Right lobe of liver (tissue), 6 donors: ENCODE results near the gene L3MBTL3. TPM values are rescaled to one million over a fixed set of nuclear protein-coding genes. Genes with fewer than 3 reads are reported as not detected.

Source experiments
- ATAC-seq, 4 donors: fragments of 200-7000 bp; cut with Tn5 transposase; one replicate each; pipeline ENCODE4 v1.9.1; 2020; ENCODE audit warnings: mild to moderate bottlenecking in 4 of 4, moderate library complexity in 4 of 4
- DNase-seq, 3 donors: peaks; one replicate each; pipeline ENCODE4 v3.0.0-alpha.2; 2020
- H3K27ac ChIP-seq, 3 donors: fragments of 200-600 bp; one replicate each; pipeline ENCODE4 v1.8.0; 2022
- H3K27me3 ChIP-seq, 2 donors: fragments of 200-600 bp; one replicate each; pipeline ENCODE4 v1.8.0; 2022
- H3K36me3 ChIP-seq, 4 donors: fragments of 200-600 bp; sonication (generic) in 1 of 4; one replicate each; pipeline versions ENCODE4 v1.5.1 to v1.8.0; 2017 to 2022; ENCODE audit warnings: control low read depth in 1 of 4
- H3K4me1 ChIP-seq, 4 donors: fragments of 200-600 bp; sonication (generic) in 1 of 4; one replicate each; pipeline versions ENCODE4 v1.5.1 to v1.8.0; 2017 to 2022; ENCODE audit warnings: control low read depth in 1 of 4
- H3K4me3 ChIP-seq, 3 donors: fragments of 200-600 bp; one replicate each; pipeline ENCODE4 v1.8.0; 2022
- H3K9me3 ChIP-seq, 4 donors: fragments of 200-600 bp; sonication (generic) in 1 of 4; one replicate each; pipeline versions ENCODE4 v1.5.1 to v1.8.0; 2017 to 2022; ENCODE audit warnings: control low read depth in 1 of 4
- POLR2A ChIP-seq: fragments of 450-650 bp; IDR thresholded peaks from one replicate; pipeline ENCODE4 v1.6.1; 2017; ENCODE audit warnings: antibody characterized with exemption, mild to moderate bottlenecking
- WGBS: methylation state at CpG from one replicate; pipeline ENCODE4 v1.1.6; 2018; ENCODE audit warnings: low coverage, low lambda C conversion rate; ENCODE audit not compliant: insufficient coverage; ENCODE audit errors: missing lambda C conversion rate; 5-methylcytosine and 5-hydroxymethylcytosine counted together
- intact Hi-C, 2 donors: fragments of 100-400 bp; cut with DNase I; formaldehyde crosslinking; loops; one replicate each; pipeline versions ENCODE4 v1.11.2 to v1.14.1; 2022
- total RNA-seq, 6 experiments: library from RNA; depleted of rRNA in 2 of 6; stranded (reverse); fragments of >200 nt in 2 of 6; fragmentation: NEBNext Ultra II Directional in 3 of 6; extraction: Animal tissue kit (Norgen Biotek cat#: 25700) in 3 of 6; gene quantifications; one replicate each; pipeline versions ENCODE4 v1.1.0 to v1.2.4, GENCODE V29; 2016 to 2023
- TF ChIP-seq, protein P1 (sequence below), 4 donors: fragments of 200-600 bp in 3 of 4; fragments of 450-650 bp in 1 of 4; IDR thresholded peaks; one replicate each; pipeline versions ENCODE4 v1.5.1 to v1.8.0; 2016 to 2022; ENCODE audit warnings: antibody characterized with exemption in 4 of 4, mild to moderate bottlenecking in 2 of 4
- donor health status: DM: no; HTN: yes; CAD: no.
- donor health status: DM: no; HTN: no; CAD: no.
- donor health status: DM: no; HTN: no; CAD: no.
- donor health status: DM: no; HTN: yes; CAD: no.
- donor health status: DM: no; HTN: yes; CAD: no.

L3MBTL3 gene
- total RNA-seq, 6 experiments from 2014 or later: 3.0 to 13.2 (median 7.2) TPM

DNA sequence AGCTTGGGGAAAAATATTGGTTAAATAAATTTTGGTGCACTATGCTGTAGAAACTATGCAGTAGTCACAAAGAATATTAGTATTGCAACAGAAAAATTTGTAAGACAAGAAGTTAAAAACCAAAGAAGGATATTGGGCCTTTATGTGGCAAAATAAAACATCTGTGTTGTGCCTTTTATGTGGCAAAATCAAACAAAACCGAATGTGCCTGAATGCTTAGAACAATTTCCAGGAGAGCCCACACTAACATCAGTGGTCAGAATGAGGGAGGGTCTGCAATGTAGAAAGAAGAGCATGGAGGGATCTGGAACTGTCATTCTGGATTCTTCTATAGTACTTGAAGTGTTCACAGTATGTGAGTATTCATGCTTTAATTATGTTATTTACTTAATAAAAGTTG lies 75.2 kb downstream of the L3MBTL3 start:
- 100% methylated on average over 1 of the region's 1 CpG for WGBS
- Histone ChIP-seq H3K27ac (no peak overlapping the region), H3K36me3 (peaks cover 0 to 17% (median 0%) of the 10 kb centered on the region in 4 donors), H3K4me3 (no peak overlapping the region), H3K27me3 (no peaks in the 10 kb centered on the region), H3K9me3 (no peaks in the 10 kb centered on the region), H3K4me1 (no peaks in the 10 kb centered on the region)
- no peak for DNase-seq
- ATAC-seq: no peak
- intact Hi-C loops: no loop called here
- no peak for TF ChIP-seq POLR2A
- TF ChIP-seq, protein P1, sequence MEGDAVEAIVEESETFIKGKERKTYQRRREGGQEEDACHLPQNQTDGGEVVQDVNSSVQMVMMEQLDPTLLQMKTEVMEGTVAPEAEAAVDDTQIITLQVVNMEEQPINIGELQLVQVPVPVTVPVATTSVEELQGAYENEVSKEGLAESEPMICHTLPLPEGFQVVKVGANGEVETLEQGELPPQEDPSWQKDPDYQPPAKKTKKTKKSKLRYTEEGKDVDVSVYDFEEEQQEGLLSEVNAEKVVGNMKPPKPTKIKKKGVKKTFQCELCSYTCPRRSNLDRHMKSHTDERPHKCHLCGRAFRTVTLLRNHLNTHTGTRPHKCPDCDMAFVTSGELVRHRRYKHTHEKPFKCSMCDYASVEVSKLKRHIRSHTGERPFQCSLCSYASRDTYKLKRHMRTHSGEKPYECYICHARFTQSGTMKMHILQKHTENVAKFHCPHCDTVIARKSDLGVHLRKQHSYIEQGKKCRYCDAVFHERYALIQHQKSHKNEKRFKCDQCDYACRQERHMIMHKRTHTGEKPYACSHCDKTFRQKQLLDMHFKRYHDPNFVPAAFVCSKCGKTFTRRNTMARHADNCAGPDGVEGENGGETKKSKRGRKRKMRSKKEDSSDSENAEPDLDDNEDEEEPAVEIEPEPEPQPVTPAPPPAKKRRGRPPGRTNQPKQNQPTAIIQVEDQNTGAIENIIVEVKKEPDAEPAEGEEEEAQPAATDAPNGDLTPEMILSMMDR (IDR thresholded peaks at IDR 0.05): no peak

DNA sequence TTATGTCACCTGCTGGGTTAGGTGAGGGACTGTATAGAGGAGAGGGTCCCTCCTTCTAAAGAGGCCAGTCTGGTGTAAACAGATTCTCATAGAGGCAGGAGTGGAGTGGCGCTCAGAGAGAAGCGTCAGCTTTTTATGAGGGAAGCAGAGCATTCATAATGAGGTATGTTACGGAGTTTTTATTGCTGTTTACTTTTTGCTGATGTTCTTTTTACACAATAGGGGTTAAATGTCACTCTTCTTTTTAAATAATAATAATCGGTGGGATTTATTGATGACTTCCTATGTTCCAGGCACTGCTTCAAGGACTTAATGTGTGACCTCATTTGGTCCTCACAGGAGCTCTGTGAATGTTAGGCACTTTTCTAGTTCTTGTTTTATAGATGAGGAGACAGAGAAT lies 79.9 kb downstream of the L3MBTL3 start:
- DNase-seq: no peak
- Histone ChIP-seq H3K4me3 (no peak overlapping the region), H3K27me3 (no peaks in the 10 kb centered on the region), H3K36me3 (peaks cover 0 to 10% (median 0%) of the 10 kb centered on the region in 4 donors), H3K4me1 (no peaks in the 10 kb centered on the region), H3K27ac (no peak overlapping the region), H3K9me3 (no peaks in the 10 kb centered on the region)
- no peak for TF ChIP-seq POLR2A
- TF ChIP-seq, protein P1 (IDR thresholded peaks at IDR 0.05): no peak
- ATAC-seq: no peak
- WGBS: 97% methylated on average over 3 of the region's 4 CpGs
- intact Hi-C loops: no loop called here

DNA sequence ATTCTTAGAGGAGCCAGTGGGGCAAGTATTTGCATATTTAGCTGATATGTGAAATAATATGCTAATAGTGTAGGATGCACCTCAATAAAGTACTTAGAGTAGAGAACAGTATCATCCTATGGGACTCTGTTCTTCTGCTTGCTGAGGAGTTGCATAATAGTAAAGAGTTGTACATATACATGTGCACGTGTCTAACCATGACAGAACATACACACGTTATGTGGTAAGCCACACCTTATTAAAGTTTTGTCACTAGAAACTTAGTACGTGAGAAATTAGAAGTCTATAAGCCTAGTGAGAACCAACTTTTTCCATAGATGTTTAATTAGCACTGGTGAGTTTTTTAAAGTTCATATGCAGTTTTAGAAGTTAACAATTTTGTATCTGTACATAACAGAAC lies 80.7 kb downstream of the L3MBTL3 start:
- intact Hi-C loops: no loop called here
- TF ChIP-seq POLR2A: no peak
- TF ChIP-seq, protein P1 (IDR thresholded peaks at IDR 0.05): no peak
- Histone ChIP-seq H3K27ac (no peak overlapping the region), H3K27me3 (no peaks in the 10 kb centered on the region), H3K4me3 (no peak overlapping the region), H3K4me1 (no peaks in the 10 kb centered on the region), H3K9me3 (no peaks in the 10 kb centered on the region), H3K36me3 (peaks cover 0 to 6% (median 0%) of the 10 kb centered on the region in 4 donors)
- ATAC-seq (no peak), DNase-seq (no peak)
- WGBS: 97% methylated on average over 3 of the region's 3 CpGs

DNA sequence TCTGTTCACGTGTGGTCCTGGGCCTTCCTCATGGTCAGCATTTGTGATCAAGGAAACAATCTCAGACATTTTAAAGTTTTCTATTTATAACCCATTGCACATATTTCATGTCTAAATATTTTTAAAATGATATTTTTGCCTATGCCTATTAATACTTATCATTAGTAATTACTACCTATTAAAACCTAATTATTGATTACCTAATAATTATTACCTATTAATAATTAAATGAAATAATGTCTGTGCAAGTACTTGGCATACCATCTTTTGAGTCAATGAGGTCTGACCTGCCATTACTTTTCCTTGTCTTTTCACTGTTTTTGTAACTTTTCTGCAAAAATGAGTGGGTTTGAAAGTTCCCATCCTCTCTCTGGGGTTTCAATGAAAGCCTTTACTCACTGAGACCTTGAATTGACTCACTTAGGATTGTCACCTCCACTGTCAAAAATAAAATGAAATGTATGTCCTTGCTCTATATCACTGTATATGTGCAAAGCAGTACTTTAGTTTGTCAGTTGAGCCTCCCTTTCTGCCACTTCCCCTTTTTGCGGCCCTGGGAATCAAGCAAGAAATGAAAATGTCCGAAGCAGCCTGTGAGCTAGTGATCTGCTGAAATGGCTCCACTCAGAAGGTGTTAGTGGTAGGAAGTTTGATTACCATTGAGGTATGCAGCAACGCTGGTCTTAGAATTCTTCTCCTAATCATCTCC lies 87.8 kb downstream of the L3MBTL3 start:
- TF ChIP-seq, protein P1 (IDR thresholded peaks at IDR 0.05): no peak
- TF ChIP-seq POLR2A: no peak
- ATAC-seq (no peak), DNase-seq (no peak)
- 53% methylated on average over 4 of the region's 4 CpGs for WGBS
- Histone ChIP-seq H3K9me3 (no peaks in the 10 kb centered on the region), H3K4me1 (no peaks in the 10 kb centered on the region), H3K36me3 (peaks cover 0 to 3% (median 0%) of the 10 kb centered on the region in 4 donors), H3K27ac (no peak overlapping the region), H3K4me3 (no peak overlapping the region), H3K27me3 (no peaks in the 10 kb centered on the region)
- intact Hi-C loops: no loop called here
